Upper lobe of right lung (tissue), 1 donor: ENCODE results near the gene POPDC2. TPM values are rescaled to one million over a fixed set of nuclear protein-coding genes. Genes with fewer than 3 reads are reported as not detected.

Source experiments
- ATAC-seq: fragments of 200-7000 bp; cut with Tn5 transposase; one replicate; pipeline ENCODE4 v1.9.1; 2020; ENCODE audit warnings: mild to moderate bottlenecking, moderate library complexity
- DNase-seq: peaks from one replicate; pipeline ENCODE4 v3.0.0-alpha.2; 2020
- H3K27ac ChIP-seq: fragments of 200-600 bp; one replicate; pipeline ENCODE4 v1.8.0; 2022
- H3K27me3 ChIP-seq: fragments of 200-600 bp; one replicate; pipeline ENCODE4 v1.8.0; 2022; ENCODE audit warnings: mild to moderate bottlenecking
- H3K36me3 ChIP-seq: fragments of 200-600 bp; one replicate; pipeline ENCODE4 v1.8.0; 2022
- H3K4me1 ChIP-seq: fragments of 200-600 bp; one replicate; pipeline ENCODE4 v1.8.0; 2022
- H3K4me3 ChIP-seq: fragments of 200-600 bp; one replicate; pipeline ENCODE4 v1.8.0; 2022; ENCODE audit warnings: mild to moderate bottlenecking
- H3K9me3 ChIP-seq: fragments of 200-600 bp; one replicate; pipeline ENCODE4 v1.8.0; 2022
- CTCF ChIP-seq: fragments of 200-600 bp; IDR thresholded peaks from one replicate; pipeline ENCODE4 v1.8.0; 2022; ENCODE audit warnings: antibody characterized with exemption
- intact Hi-C: fragments of 100-400 bp; cut with DNase I; formaldehyde crosslinking; loops from one replicate; pipeline ENCODE4 v1.11.0; 2022
- total RNA-seq: library from RNA; stranded (reverse); fragmentation: NEBNext Ultra II Directional; extraction: Animal tissue kit (Norgen Biotek cat#: 25700); gene quantifications from one replicate; pipeline ENCODE4 v1.2.1, GENCODE V29; 2021
- donor health status: DM: no; HTN: yes; CAD: no; lungs with severe emphysema.

POPDC2 gene
- total RNA-seq, 1 donor from 2014 or later = 2.7 TPM

- no peaks in the 10 kb centered on the region for H3K9me3 ChIP-seq
- ATAC-seq (no peak), DNase-seq (no peak)
- no peaks in the 10 kb centered on the region for H3K36me3 ChIP-seq
- intact Hi-C loops = no loop called here
- TF ChIP-seq CTCF = no peak
- H3K4me1 ChIP-seq = peaks cover 44% of the 10 kb centered on the region
- peak overlapping the region; percentile 86 for H3K27ac ChIP-seq
- H3K27me3 ChIP-seq = no peaks in the 10 kb centered on the region
- no peak overlapping the region for H3K4me3 ChIP-seq
These were observed 24.1 kb downstream of the POPDC2 start for GRCh38 chr3:119636249-119636648.

- Histone ChIP-seq H3K27me3 (no peaks in the 10 kb centered on the region), H3K36me3 (no peaks in the 10 kb centered on the region), H3K4me1 (peaks cover 50% of the 10 kb centered on the region), H3K27ac (no peak overlapping the region), H3K4me3 (no peak overlapping the region), H3K9me3 (no peaks in the 10 kb centered on the region)
- TF ChIP-seq CTCF = no peak
- intact Hi-C loops = no loop called here
- ATAC-seq (no peak), DNase-seq (no peak)
These were observed 24.7 kb downstream of the POPDC2 start for GRCh38 chr3:119635719-119636118.

GRCh38 chr3:119632829-119633228 is 27.6 kb downstream of the POPDC2 start:
- DNase-seq (no peak), ATAC-seq (no peak)
- TF ChIP-seq CTCF = no peak
- no peak overlapping the region for H3K27ac ChIP-seq
- H3K27me3 ChIP-seq = no peaks in the 10 kb centered on the region
- no peak overlapping the region for H3K4me3 ChIP-seq
- no peaks in the 10 kb centered on the region for H3K9me3 ChIP-seq
- H3K36me3 ChIP-seq = no peaks in the 10 kb centered on the region
- intact Hi-C loops = no loop called here
- peaks cover 58% of the 10 kb centered on the region for H3K4me1 ChIP-seq

- H3K4me1 ChIP-seq = peaks cover 58% of the 10 kb centered on the region
- intact Hi-C loops = no loop called here
- no peaks in the 10 kb centered on the region for H3K27me3 ChIP-seq
- ATAC-seq (peak; percentile 38), DNase-seq (no peak)
- no peak overlapping the region for H3K4me3 ChIP-seq
- H3K9me3 ChIP-seq = no peaks in the 10 kb centered on the region
- TF ChIP-seq CTCF = no peak
- no peaks in the 10 kb centered on the region for H3K36me3 ChIP-seq
- no peak overlapping the region for H3K27ac ChIP-seq
These were observed 28.2 kb downstream of the POPDC2 start for GRCh38 chr3:119632216-119632615.

GRCh38 chr3:119631516-119631915 is 28.9 kb downstream of the POPDC2 start:
- no peaks in the 10 kb centered on the region for H3K27me3 ChIP-seq
- peaks cover 58% of the 10 kb centered on the region for H3K4me1 ChIP-seq
- TF ChIP-seq CTCF = no peak
- no peaks in the 10 kb centered on the region for H3K9me3 ChIP-seq
- H3K27ac ChIP-seq = no peak overlapping the region
- no peak for ATAC-seq
- H3K4me3 ChIP-seq = no peak overlapping the region
- no peaks in the 10 kb centered on the region for H3K36me3 ChIP-seq
- no peak for DNase-seq
- intact Hi-C loops = no loop called here

- Histone ChIP-seq H3K9me3 (no peaks in the 10 kb centered on the region), H3K36me3 (no peaks in the 10 kb centered on the region), H3K27me3 (no peaks in the 10 kb centered on the region), H3K4me3 (no peak overlapping the region), H3K27ac (no peak overlapping the region), H3K4me1 (peaks cover 58% of the 10 kb centered on the region)
- ATAC-seq (peak; percentile 9), DNase-seq (no peak)
- no peak for TF ChIP-seq CTCF
- intact Hi-C loops = no loop called here
These were observed 29.5 kb downstream of the POPDC2 start for GRCh38 chr3:119630880-119631329.
